HG02981 (cell line): ENCODE results near the gene IPO13.

Experiments used
- ATAC-seq: cut with Tn5 transposase; IDR thresholded peaks from one replicate; pipeline ENCODE4 v1.9.1; 2021; ENCODE audit warnings: mild to moderate bottlenecking, moderate library complexity; ENCODE audit not compliant: unreplicated experiment

Gene IPO13, protein sequence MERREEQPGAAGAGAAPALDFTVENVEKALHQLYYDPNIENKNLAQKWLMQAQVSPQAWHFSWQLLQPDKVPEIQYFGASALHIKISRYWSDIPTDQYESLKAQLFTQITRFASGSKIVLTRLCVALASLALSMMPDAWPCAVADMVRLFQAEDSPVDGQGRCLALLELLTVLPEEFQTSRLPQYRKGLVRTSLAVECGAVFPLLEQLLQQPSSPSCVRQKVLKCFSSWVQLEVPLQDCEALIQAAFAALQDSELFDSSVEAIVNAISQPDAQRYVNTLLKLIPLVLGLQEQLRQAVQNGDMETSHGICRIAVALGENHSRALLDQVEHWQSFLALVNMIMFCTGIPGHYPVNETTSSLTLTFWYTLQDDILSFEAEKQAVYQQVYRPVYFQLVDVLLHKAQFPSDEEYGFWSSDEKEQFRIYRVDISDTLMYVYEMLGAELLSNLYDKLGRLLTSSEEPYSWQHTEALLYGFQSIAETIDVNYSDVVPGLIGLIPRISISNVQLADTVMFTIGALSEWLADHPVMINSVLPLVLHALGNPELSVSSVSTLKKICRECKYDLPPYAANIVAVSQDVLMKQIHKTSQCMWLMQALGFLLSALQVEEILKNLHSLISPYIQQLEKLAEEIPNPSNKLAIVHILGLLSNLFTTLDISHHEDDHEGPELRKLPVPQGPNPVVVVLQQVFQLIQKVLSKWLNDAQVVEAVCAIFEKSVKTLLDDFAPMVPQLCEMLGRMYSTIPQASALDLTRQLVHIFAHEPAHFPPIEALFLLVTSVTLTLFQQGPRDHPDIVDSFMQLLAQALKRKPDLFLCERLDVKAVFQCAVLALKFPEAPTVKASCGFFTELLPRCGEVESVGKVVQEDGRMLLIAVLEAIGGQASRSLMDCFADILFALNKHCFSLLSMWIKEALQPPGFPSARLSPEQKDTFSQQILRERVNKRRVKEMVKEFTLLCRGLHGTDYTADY

DNA sequence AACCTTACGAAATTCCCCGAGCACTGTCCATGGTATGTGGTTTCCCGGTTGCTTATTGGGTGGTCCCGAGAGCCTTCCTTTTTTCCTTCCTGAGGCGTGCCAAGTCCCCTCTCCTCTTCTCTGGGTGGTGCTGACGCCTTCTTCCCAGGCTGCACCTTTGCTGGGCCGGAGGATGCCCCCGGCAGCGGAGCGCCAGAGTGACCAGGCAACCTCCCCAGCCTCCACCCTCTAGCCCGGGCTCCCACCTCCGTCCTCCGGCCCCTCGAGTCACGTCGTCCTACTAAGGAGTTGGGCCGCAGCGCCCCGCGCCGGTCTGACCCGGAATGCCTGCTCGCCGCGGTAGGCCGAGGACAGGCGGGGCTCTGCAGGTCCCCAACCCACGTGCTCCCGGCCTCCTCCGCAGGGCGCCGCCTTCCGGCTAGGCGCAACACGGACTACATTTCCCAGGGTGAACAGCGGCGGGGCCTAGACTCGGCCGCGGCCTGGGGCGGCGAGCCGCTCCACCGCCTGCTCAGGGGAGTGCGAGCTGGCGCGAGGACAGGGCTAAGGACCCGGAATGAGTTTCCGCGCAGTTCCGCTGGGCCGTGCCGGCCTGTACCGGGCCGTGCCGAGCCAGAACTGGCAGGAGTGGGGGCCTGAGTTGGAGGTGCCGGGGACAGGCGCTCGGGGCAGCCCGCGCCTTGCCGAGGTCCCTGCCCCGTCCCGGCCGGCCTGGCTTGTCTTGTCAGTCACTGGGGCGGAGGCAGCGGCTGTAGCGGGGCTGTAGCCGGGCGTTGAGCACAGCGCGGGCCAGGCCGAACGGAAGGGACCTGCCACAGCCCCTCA lies at the start of gene IPO13:
Gene IPO13 (plus strand): TSS at position 715 of the 825 bp plus-strand sequence. CDS start 651 bp downstream, outside the sequence.
- peak; percentile 92 for ATAC-seq

DNA sequence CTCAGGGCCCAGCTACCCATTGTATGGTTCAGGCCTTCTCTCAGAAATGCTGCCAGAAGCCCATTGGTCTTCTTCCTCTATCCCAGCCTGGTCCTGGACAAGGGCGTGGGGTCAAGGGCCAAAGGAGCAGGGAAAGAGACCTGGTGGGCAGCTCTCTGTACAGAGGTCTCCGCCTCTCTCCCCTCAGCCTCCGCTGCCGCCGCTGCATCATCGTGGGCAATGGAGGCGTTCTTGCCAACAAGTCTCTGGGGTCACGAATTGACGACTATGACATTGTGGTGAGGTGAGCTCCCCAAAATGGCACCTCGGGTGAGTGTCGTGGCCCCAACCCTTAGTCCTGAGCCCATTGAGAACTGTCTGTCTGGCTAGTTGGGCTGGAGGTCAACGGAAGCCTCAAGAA lies 47.8 kb upstream of the IPO13 start:
- ATAC-seq = no peak

DNA sequence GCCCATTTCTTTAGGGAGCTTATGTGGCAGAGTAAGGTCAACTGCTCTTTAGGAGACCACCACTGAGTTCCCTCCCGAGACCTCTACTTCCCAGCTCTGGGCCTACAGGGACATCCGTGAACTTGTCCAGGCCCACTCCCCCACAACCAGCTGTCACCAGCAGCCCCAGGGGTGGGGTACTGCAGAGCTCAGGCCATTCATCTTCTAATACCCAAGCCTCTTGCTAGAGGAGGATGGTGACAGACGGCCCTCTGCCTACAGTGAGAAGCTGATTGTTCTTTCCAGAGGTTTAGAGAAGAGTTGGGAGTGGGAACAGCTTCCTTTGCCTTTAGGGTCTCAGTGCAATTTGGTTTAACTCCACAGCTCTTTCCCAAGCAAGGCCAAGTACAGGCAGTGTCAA lies 46.4 kb upstream of the IPO13 start:
- ATAC-seq = no peak

DNA sequence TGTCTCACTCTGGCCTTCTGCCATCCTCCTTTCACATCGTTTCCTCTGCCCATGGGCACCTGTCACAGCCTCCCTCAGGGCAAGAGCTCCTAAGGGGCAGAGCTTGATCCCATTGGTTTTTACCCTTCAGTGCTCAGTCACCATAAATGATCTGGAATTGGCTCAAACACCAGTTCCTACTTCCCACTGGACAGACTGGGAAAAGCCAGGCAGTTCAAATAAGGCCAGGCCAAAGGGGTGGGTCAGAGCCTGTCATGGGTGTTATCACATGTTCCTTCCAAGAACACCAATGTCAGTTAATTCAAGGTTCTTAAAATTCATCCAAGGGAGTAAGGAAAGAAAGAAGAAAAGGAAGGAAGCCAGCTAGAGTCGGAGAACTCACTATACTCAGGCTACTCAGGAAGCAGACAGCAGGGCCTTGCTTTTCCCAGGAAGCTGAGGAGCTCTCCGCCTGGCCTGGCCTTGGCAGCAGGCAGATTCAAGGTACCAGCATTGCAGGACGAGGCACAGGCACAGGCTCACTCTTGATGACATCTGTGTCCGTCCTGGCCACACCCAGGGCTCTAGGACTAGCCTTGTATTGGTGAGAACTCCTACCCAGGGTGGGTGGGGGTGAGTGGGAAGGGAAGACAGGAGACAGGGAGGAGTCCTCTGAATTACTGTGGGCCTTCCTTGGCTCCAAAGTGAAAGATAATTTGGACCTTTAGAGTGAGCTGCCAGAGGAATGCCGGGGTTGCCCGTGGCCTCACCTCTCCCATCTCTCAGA lies 45.4 kb upstream of the IPO13 start:
- no peak for ATAC-seq

DNA sequence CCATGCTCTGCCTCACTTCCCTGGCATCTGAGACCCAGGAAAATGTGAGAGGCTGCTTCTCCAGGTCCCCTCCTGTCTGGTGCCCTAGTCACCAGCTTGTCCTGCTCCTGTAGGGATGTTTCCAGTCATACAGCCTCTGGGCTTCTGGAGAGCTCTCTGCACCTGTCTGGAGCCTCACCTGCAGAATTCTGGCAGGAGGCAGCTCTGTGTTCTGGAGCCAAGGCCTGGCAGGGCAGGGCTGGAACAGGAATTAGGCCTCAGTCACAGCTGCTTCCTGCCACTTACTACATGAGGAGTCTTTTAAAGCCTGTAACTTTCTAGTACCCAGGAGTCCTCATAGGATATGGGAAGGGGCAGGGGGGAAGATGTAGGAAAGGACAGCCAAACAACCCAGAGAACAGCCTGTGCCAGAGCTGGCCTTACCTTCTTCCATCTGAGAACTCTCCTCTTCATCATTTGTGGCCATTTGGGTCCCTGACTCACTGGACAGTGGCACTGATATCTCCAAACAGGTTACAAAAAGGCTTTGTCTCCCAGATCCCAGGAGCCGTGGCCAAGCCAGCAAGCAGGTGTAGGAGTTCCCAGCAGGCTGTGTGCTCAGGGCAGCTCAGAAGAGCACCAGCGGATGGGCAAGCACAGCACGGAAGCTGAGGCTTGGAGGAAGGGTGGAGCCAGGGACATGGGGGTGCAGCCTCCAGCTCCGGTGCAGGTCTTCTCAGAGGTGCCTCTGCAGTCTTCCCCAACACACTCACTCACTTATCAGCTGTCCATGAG lies 44.5 kb upstream of the IPO13 start:
- no peak for ATAC-seq

DNA sequence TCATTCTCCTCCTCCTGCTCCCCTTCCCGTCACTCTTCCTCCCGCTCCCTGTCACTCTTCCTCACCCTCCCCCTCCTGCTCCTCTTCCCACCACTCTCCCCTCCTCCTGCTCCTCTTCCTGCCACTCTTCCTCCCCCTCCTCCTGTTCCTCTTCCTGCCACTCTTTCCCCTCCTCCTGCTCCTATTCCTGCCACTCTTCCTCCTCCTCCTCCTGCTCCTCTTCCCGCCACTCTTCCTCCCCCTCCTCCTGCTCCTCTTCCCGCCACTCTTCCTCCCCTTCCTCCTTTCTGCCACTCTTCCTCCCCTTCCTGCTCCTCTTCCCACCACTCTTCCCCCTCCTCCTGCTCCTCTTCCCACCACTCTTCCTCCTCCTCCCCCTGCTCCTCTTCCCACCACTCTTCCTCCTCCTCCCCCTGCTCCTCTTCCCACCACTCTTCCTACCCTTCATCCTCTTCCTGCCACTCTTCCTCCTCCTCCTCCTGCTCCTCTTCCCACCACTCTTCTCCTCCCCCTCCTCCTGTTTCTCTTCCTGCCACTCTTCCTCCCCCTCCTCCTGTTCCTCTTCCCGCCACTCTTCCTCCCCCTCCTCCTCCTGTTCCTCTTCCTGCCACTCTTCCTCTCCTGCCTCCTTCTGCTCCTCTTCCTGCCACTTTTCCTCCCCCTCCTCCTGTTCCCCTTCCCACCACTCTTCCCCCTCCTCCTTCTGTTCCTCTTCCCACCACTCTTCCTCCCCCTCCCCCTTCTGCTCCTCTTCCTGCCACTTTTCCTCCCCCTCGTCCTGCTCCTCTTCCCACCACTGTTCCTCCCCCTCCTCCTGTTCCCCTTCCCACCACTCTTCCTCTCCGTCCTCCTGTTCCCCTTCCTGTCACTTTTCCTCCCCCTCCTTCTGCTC lies 41.8 kb upstream of the IPO13 start:
- ATAC-seq = no peak

DNA sequence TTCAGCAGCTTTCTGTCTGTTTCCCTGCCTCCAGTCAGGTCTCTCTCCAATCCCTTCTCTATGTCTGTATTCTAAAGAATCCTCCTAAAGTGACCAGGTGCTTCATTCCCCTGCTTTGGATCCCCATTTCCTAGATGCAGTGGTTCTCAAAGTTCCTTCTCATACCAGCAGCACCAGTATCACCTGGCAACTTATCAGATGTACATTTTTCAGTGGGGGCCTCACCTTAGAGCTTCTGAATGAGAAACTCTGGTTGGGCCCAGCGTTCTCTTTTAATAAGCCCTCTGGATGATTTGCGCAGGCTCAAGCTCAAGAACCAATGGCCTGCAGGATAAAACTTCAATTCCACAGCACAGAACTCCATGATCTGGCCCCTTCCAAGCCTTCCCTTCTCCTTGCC lies 38.5 kb upstream of the IPO13 start:
- no peak for ATAC-seq

DNA sequence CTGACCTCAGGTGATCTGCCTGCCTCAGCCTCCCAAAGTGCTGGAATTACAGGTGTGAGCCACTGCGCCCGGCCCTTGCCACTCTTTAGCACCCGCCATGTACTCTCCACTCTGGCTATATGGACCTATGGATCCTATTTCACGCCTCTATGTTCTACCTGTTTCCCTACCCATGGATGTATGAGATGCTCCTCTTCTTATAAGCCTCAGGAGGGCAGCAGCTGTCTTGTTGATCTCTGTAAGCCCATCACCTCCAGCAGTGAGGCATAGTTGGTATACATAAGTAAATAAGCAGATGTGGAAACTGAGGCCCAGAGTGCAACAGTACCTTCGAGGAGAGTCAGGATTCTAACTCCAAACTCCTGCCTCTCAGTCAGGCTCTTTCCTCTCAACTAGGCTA lies 37.9 kb upstream of the IPO13 start:
- ATAC-seq = no peak

DNA sequence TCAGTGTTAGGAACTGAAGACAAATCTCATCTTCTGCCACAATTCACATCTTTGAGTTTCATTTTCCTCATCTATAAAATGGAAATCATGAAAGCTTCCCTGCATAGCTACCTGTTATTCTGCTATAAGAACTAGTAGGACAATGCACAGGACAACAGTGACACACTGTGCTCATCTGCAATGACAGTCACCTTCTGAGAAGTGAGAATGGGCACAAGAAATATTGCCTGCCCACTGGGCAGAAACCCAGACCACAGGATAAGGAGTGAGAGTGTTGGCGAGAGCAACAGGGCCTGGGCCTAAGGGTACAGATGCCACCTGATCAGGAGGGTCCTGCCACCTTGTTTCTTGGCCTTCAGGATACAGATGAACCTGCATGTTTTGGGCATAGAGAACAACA lies 36.4 kb upstream of the IPO13 start:
- ATAC-seq = no peak

DNA sequence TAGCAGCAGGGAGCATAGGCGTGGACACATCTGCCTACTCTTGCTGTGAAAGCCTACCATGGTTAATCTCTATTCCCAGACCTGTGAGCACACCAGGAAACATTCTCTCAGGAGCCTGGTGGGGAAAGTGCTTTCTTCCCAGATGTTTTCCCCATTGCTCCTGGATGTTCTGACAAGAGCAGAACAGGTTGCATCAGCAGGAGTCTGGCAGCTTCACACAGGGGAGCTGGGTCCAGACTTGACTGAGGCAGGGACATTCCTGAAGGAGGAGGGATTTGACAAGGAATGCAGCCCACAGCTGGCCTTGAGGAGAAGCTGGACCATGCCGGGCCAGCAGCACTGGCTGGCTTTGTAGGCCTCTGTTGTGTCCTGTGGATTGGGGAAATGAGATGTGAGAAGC lies 34.1 kb upstream of the IPO13 start:
- ATAC-seq = no peak

DNA sequence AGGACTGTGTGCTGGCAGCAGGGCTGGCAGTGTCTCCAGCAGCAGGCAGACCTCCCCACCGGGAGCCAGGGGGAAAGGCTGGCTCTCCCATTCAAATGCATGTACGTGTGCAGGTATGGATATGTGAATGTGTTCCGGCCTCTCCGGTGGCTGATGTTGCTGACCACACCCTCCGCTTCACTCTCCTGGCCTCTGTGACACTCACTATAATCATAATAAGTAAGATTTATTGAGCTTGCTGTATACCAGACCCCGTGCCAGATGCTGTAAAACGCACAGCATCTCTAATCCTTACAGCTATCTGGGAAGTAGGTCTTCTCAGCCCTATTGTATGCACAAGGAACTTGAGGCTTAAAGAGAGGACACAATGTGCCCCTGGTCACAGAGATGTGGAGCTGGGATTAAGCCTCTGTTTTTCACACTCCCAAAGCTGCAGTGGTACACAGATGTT lies 33.7 kb upstream of the IPO13 start:
- ATAC-seq = no peak

DNA sequence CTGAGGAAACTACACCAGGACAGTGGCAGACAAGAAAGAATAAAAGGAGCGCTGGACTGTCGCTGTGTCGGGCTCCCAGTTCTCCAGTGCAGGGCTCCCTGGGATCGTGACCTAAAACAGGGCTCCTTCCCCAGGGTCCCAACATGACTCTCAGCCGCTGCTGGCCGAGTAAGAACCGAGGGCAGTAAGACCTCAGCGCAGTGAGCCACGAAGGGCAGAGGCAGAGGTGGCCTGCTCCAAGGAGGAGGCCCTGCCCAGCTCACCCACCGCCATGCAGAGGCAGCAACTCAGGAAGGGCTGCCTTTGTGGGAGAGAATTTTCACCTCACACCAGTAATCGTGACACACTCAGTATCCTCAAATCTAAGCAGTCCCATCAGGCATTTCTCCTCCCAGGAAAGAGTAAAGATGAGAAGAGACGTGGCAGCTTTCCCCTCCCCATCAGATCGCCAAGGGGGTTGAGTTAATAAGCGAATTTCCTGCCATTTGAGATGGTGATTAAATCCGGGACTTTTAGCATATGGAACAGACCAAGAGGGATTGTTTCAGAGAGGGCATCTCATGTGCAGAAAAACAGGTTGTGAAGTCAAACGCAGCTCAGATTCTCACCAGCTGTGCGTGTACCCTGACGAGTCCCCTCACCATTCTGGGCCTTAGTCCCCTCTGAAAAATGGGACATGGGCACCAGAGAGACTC lies 32.9 kb upstream of the IPO13 start:
- ATAC-seq = no peak

DNA sequence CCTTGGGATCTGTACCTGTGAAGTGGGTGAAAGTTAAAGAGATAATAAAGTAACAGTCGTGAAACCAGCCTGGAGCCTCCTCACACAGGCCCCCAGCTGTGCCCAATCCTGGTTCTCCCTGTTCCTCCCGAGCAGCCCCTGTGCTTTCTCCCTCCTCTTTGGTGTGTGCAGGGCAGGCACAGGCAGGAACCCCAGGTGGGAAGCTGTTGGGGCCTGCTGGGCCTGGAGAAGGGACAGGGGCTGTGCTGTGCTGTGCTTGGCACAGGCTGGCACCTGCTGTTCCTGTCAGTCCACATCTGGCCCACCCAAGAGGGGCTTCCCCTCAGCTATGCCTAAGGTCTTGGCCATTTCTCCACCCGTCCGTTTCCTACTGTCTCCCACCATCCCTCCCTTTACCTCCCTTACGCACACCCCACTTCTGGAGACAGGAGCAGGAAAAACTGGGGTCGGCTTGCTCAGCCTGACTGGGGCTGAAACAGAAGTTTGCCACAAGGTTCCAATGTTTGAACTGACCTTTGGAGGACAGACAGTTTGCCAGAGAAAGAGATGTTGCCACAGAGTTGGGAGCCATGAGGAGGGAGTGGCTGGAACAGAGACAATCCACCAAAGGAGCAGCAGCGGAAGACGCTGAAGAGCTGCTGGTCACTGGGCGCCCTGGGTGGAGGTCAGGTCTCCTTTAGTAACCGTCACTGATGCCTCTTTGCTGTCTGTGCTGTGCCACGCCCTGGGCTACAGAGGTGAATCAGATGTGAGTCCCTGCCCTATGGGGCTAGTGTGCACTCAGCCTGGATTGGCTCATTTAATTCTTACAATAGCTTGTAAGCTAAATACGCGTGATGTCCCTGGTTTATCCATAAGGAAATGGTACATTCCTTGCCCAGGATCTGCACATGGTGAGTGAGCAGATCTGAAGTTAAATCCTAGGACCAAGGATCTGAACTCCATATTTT lies 31.9 kb upstream of the IPO13 start:
- ATAC-seq = no peak

DNA sequence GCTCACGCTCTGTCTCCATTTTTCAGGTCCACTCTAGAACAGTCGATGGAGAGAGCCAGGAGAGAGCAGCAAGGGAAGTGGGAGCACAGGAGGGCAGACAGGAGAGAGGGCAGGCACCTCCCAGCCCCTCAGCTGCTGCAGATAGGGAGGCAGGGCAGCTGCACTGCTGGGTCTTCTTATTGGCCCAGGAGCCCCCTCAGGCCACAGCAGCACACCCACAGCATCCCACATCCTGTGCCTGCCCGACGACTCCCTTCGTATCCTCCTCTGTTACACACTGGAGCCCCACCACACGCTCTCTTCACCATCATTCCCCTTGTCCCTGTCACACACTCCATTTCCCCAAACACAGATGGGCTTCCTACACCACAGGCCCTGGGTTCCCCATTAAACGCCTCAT lies 26.8 kb upstream of the IPO13 start:
- ATAC-seq = no peak

DNA sequence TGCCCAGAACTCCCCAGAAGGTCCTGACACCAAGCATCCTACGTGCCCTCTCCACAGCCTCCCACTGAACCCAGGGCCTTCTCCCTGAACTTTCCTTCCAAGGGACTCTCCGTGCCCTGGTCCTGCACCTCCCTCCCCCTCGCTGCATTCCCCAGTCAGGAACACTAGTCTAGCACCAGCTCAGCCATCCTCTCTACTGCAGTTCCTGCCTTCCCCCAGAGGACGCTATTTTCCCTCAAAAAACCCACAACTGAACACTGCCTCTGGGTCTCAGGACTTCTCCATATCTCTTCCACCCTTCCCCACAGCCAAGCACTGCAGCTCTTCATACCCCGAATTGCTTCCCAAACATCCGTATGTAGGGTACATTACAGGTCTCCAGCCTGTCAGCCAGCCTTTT lies 25.7 kb upstream of the IPO13 start:
- no peak for ATAC-seq

DNA sequence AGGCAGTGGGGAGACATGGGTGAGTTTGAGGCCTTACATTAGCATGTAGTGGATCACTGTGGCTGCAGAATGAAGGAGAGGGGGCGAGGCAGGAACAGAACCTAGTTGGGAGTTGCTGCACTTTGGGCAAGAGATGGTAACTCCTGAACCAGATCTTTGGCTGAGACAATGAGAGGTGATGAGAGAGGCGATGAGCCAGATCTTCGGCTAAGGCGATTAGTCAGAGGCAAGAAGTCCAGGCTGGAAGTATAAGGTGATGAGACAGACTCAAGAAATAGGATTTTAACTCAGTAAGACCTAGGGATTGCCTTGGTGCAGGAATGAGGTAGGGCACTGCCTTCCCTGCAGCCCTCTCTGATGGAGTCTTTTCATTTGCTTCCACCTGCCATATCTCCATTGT lies 22.2 kb upstream of the IPO13 start:
- no peak for ATAC-seq

DNA sequence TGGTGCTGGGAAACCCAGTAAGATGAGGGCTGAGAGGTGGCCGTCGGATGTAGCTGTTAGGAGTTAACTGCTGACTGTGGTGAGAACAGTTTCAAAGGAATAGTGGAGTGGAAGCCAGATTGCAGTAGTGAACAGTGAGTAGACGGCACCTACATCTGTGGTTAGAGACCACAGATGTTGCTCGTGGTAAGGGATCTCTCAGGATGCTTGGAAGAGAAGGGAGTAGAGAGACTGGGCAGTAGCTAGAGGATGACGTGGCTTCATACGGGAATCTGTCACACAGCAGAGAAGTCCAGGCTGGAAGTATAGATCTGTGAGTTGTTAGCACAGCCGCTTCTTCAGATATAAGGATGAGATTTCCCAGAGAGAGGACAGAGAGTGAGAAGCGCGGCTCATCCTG lies 20.9 kb upstream of the IPO13 start:
- ATAC-seq = no peak
